ENCODE results near the gene CAMKMT.

DNA sequence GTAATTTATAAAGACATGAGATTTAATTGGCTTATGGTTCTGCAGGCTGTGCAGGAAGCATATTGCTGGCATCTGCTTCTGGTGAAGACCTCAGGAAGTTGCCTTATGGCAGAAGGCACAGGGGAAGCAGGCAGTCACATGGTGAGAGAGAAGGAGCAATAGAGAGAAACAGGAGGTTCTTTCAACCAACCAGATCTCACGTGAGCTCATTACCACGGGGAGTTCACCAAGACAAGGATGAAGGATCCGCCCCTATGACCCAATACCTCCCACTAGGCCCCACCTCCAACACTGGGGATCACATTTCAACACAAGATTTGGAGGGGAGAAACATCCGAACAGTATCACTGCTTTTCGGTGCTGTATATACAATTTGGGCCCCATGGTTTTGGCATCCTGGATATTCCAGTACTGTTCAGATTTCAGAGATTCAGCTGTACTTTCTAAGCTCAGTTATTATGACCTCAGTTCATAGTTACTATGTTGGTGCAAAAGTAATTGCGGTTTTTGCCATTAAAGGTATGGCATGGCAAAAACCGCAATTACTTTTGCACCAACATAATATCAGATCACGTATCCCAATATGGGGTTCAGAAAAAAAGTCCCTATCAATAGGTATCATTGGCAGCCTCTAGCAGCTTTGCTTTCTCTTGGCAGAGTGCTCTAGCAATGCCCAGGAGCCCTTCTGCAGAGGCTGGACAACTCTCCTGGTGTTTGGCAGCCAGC lies 390.2 kb downstream of the CAMKMT start:
- TF ChIP-seq CTCF (conservative IDR thresholded peaks at IDR 0.05; ENCODE audit: low read length), result no peak
- TF ChIP-seq EZH2phosphoT487 (IDR thresholded peaks at IDR 0.05; ENCODE audit: borderline replicate concordance, low read depth, low read length), result no peak
